IMR-90 (cell line): Measurements from ENCODE around the gene AMPD3. TPM values are rescaled to one million over a fixed set of nuclear protein-coding genes. Genes with fewer than 3 reads are reported as not detected.

Experiments
- ATAC-seq: fragments of 200-7000 bp; cut with Tn5 transposase; 2 replicates; pipeline ENCODE4 v1.9.1; 2020; ENCODE audit warnings: low read depth, mild to moderate bottlenecking, moderate library complexity
- BruUV-seq: library from RNA; stranded (reverse); fragments of 400-500 nt; replicated peaks from 2 replicates; lab custom pipeline; 2021; lab: Mats Ljungman, UMichigan
- CTCF ChIA-PET: fragments of 300-600 bp; formaldehyde crosslinking; extraction: SDS; loops from one replicate; lab custom pipeline; 2021; ENCODE audit warnings: antibody characterized with exemption; lab: Yijun Ruan, JAX
- POLR2A ChIA-PET: fragments of 300-600 bp; sonication (Branson Sonifier 250); formaldehyde crosslinking; loops from one replicate; lab custom pipeline; 2022; ENCODE audit warnings: antibody characterized with exemption; ENCODE audit not compliant: unreplicated experiment; lab: Charles Lee
- DNase-seq: peaks from one replicate; pipeline ENCODE4 v3.0.0; 2013
- H2AFZ ChIP-seq: replicated peaks from 2 replicates; pipeline ENCODE3; 2013; ENCODE audit warnings: low read length, mild to moderate bottlenecking; ENCODE audit not compliant: poor library complexity
- H2AK5ac ChIP-seq: 2 replicates; pipeline ENCODE4 v1.6.1; 2013; ENCODE audit warnings: low read depth, low read length, inconsistent platforms
- H2AK9ac ChIP-seq: replicated peaks from 2 replicates; pipeline ENCODE3; 2013; ENCODE audit warnings: mild to moderate bottlenecking, low read depth, low read length, moderate library complexity; ENCODE audit not compliant: poor library complexity
- H2BK120ac ChIP-seq: 2 replicates; pipeline ENCODE4 v1.6.1; 2013; ENCODE audit warnings: low read depth, low read length, inconsistent platforms
- H2BK15ac ChIP-seq: 3 replicates; pipeline ENCODE4 v1.6.1; 2013; ENCODE audit warnings: low read depth, low read length, inconsistent platforms
- H2BK20ac ChIP-seq: 2 replicates; pipeline ENCODE4 v1.6.1; 2013; ENCODE audit warnings: low read depth, mild to moderate bottlenecking, inconsistent platforms, low read length, moderate library complexity
- H2BK5ac ChIP-seq: 2 replicates; pipeline ENCODE4 v1.6.1; 2013; ENCODE audit warnings: mild to moderate bottlenecking, low read depth, low read length, inconsistent platforms; ENCODE audit not compliant: poor library complexity, severe bottlenecking
- H3K14ac ChIP-seq: replicated peaks from 2 replicates; pipeline ENCODE4 v1.6.1; 2013; ENCODE audit warnings: low read depth, low read length, inconsistent platforms
- H3K18ac ChIP-seq: 2 replicates; pipeline ENCODE4 v1.6.1; 2013; ENCODE audit warnings: low read depth, low read length, control low read depth
- H3K23ac ChIP-seq: 2 replicates; pipeline ENCODE4 v1.6.1; 2013; ENCODE audit warnings: low read depth, low read length, inconsistent platforms
- H3K27ac ChIP-seq: 2 replicates; pipeline ENCODE4 v1.5.1; 2013; ENCODE audit warnings: mild to moderate bottlenecking, control low read depth, low read length; ENCODE audit not compliant: insufficient read depth
- H3K27me3 ChIP-seq: 2 replicates; pipeline ENCODE4 v1.6.1; 2013; ENCODE audit warnings: low read length; ENCODE audit not compliant: control insufficient read depth, insufficient read depth
- H3K36me3 ChIP-seq: 2 replicates; pipeline ENCODE4 v1.6.1; 2013; ENCODE audit warnings: low read length, mixed read lengths; ENCODE audit not compliant: control insufficient read depth, insufficient read depth
- H3K4ac ChIP-seq: 2 replicates; pipeline ENCODE4 v1.6.1; 2013; ENCODE audit warnings: low read depth, low read length, inconsistent platforms
- H3K4me1 ChIP-seq: 2 replicates; pipeline ENCODE4 v1.6.1; 2013; ENCODE audit warnings: low read length, mixed read lengths; ENCODE audit not compliant: control insufficient read depth, insufficient read depth
- H3K4me2 ChIP-seq: 2 replicates; pipeline ENCODE4 v1.6.1; 2013; ENCODE audit warnings: low read depth, mild to moderate bottlenecking, control low read depth, low read length, moderate library complexity
- H3K4me3 ChIP-seq: 2 replicates; pipeline ENCODE4 v1.5.1; 2013; ENCODE audit warnings: low read depth, mild to moderate bottlenecking, control low read depth, low read length, moderate library complexity; ENCODE audit not compliant: insufficient read depth
- H3K56ac ChIP-seq: 2 replicates; pipeline ENCODE4 v1.6.1; 2013; ENCODE audit warnings: low read length, inconsistent platforms; ENCODE audit not compliant: insufficient read depth; ENCODE audit errors: extremely low read depth
- H3K79me1 ChIP-seq, 2 experiments: 2 replicates each; pipeline ENCODE4 v1.6.1; 2013; ENCODE audit warnings: low read length in 2 of 2, inconsistent platforms in 1 of 2, low read depth in 1 of 2
- H3K9ac ChIP-seq: 2 replicates; pipeline ENCODE4 v1.6.1; 2013; ENCODE audit warnings: low read depth, low read length, control low read depth
- H3K9me1 ChIP-seq: 2 replicates; pipeline ENCODE4 v1.6.1; 2013; ENCODE audit warnings: low read length, inconsistent platforms; ENCODE audit not compliant: insufficient read depth
- H3K9me3 ChIP-seq: 2 replicates; pipeline ENCODE4 v1.6.1; 2013; ENCODE audit warnings: low read length; ENCODE audit not compliant: control insufficient read depth, insufficient read depth
- H4K20me1 ChIP-seq: 2 replicates; pipeline ENCODE4 v1.6.1; 2013; ENCODE audit warnings: low read length, inconsistent platforms; ENCODE audit not compliant: insufficient read depth
- H4K5ac ChIP-seq: 2 replicates; pipeline ENCODE4 v1.6.1; 2013; ENCODE audit warnings: mild to moderate bottlenecking, low read depth, low read length, control low read depth
- H4K8ac ChIP-seq, 2 experiments: 2 replicates each; pipeline ENCODE4 v1.6.1; 2013; ENCODE audit warnings: low read depth in 2 of 2, low read length in 2 of 2, control low read depth in 1 of 2, inconsistent platforms in 1 of 2
- H4K91ac ChIP-seq: 2 replicates; pipeline ENCODE4 v1.6.1; 2013; ENCODE audit warnings: low read depth, low read length, inconsistent platforms; ENCODE audit not compliant: insufficient read depth
- BHLHE40 ChIP-seq: fragments of 150-350 bp; IDR thresholded peaks from 2 replicates; pipeline ENCODE4 v1.6.1; 2016; ENCODE audit warnings: mild to moderate bottlenecking, low read depth, low read length
- CEBPB ChIP-seq: IDR thresholded peaks from 2 replicates; pipeline ENCODE4 v1.6.1; 2012; ENCODE audit warnings: low read depth, low read length, improper control_type of control experiment
- CHD1 ChIP-seq: IDR thresholded peaks from 2 replicates; pipeline ENCODE4 v1.6.1; 2012; ENCODE audit warnings: low read depth, low read length, improper control_type of control experiment
- CTCF ChIP-seq: conservative IDR thresholded peaks from 2 replicates; pipeline ENCODE4 v1.5.1; 2012; ENCODE audit warnings: mild to moderate bottlenecking, low read depth, low read length, improper control_type of control experiment
- ELK1 ChIP-seq: fragments of 150-350 bp; IDR thresholded peaks from 2 replicates; pipeline ENCODE4 v1.6.1; 2016; ENCODE audit warnings: low read depth, mild to moderate bottlenecking, low read length, moderate library complexity, borderline replicate concordance
- FOS ChIP-seq: fragments of 150-350 bp; IDR thresholded peaks from 2 replicates; pipeline ENCODE4 v1.6.1; 2016; ENCODE audit warnings: low read depth, low read length
- MAFK ChIP-seq: IDR thresholded peaks from 2 replicates; pipeline ENCODE4 v1.6.1; 2012; ENCODE audit warnings: low read depth, low read length, improper control_type of control experiment
- MAZ ChIP-seq: IDR thresholded peaks from 2 replicates; pipeline ENCODE4 v1.6.1; 2012; ENCODE audit warnings: low read depth, mild to moderate bottlenecking, low read length, improper control_type of control experiment, moderate library complexity, borderline replicate concordance
- MXI1 ChIP-seq: IDR thresholded peaks from 2 replicates; pipeline ENCODE4 v1.6.1; 2012; ENCODE audit warnings: low read depth, mild to moderate bottlenecking, low read length, moderate library complexity, borderline replicate concordance
- NFE2L2 ChIP-seq: fragments of 150-350 bp; IDR thresholded peaks from 2 replicates; pipeline ENCODE4 v1.6.1; 2016; ENCODE audit warnings: low read depth, mild to moderate bottlenecking, low read length
- POLR2A ChIP-seq: IDR thresholded peaks from 2 replicates; pipeline ENCODE4 v1.6.1; 2012; ENCODE audit warnings: mild to moderate bottlenecking, low read depth, low read length
- RAD21 ChIP-seq: IDR thresholded peaks from 2 replicates; pipeline ENCODE4 v1.6.1; 2012; ENCODE audit warnings: low read length, improper control_type of control experiment
- RCOR1 ChIP-seq: IDR thresholded peaks from 2 replicates; pipeline ENCODE4 v1.6.1; 2012; ENCODE audit warnings: mild to moderate bottlenecking, low read length, improper control_type of control experiment; ENCODE audit not compliant: insufficient replicate concordance
- RFX5 ChIP-seq: IDR thresholded peaks from 2 replicates; pipeline ENCODE4 v1.8.0; 2012; ENCODE audit warnings: low read depth, mild to moderate bottlenecking, low read length, moderate library complexity
- SMC3 ChIP-seq: fragments of 150-350 bp; IDR thresholded peaks from 2 replicates; pipeline ENCODE4 v1.6.1; 2016; ENCODE audit warnings: low read depth, mild to moderate bottlenecking, antibody characterized with exemption, low read length, moderate library complexity
- USF2 ChIP-seq: fragments of 150-350 bp; IDR thresholded peaks from 2 replicates; pipeline ENCODE4 v1.6.1; 2017; ENCODE audit warnings: mild to moderate bottlenecking, antibody characterized with exemption, low read length, low read depth
- dilution Hi-C: fragments of 300-500 bp; cut with HindIII; formaldehyde crosslinking; loops from one replicate; pipeline ENCODE4 v1.14.3; 2018; ENCODE audit warnings: low sequenced_read_pairs; ENCODE audit not compliant: unreplicated experiment
- in situ Hi-C: fragments of 300-500 bp; cut with MboI; formaldehyde crosslinking; loops from 3 replicates; pipeline ENCODE4 v1.14.3; 2019; ENCODE audit warnings: low sequenced_read_pairs, inconsistent platforms, mixed read lengths
- intact Hi-C: fragments of 100-400 bp; cut with micrococcal nuclease; formaldehyde crosslinking; loops from 2 replicates; pipeline ENCODE4 v1.10.0; 2022
- polyA plus RNA-seq, 3 experiments: library from polyadenylated mRNA; depleted of rRNA; stranded (reverse); fragments of >200 nt; gene quantifications; 2 replicates each; pipeline ENCODE4 v1.2.3, GENCODE V29; 2012; ENCODE audit warnings: low replicate concordance in 1 of 3
- total RNA-seq: library from RNA; depleted of rRNA; stranded (reverse); fragments of >200 nt; gene quantifications from 2 replicates; pipeline ENCODE4 v1.2.3, GENCODE V29; 2012

Gene AMPD3
- total and polyA plus RNA-seq, 2 of the 4 experiments (the other 2 are of a cell fraction), result 8.6 to 12.1 TPM

GRCh38 chr11:10518123-10518522, 63.1 kb downstream of the AMPD3 start:
- H4K5ac ChIP-seq, result no peak overlapping the region
- no peak overlapping the region for H2BK15ac ChIP-seq
- intact Hi-C loops, result no loop called here
- H3K4me2 ChIP-seq, result no peak overlapping the region
- dilution Hi-C loops, result loop anchor here (25.0 kb wide), 1 partner anchor 219 kb away; no protein-coding TSS in a partner anchor
- peak; percentile 25 for DNase-seq
- no peak overlapping the region for H2AFZ ChIP-seq
- POLR2A ChIA-PET, result no interaction called here
- CTCF ChIA-PET, result interaction anchor here (1.0 kb wide), 1 partner anchor 23 kb away, joined by 3 read pairs; the partner anchor contains the start of gene RNF141
- no peak overlapping the region for H2AK9ac ChIP-seq
- H3K56ac ChIP-seq, result no peak overlapping the region
- H4K8ac ChIP-seq, result no peak overlapping the region
- H3K18ac ChIP-seq, result no peak overlapping the region
- no peak for TF ChIP-seq CEBPB
- TF ChIP-seq RFX5, result no peak
- TF ChIP-seq RCOR1, result no peak
- no peak for TF ChIP-seq RAD21
- TF ChIP-seq POLR2A, result no peak
- no peak for TF ChIP-seq NFE2L2
- TF ChIP-seq MAZ, result no peak
- no peak for TF ChIP-seq MXI1
- no peak for TF ChIP-seq CTCF
- TF ChIP-seq BHLHE40, result no peak
- no peak for TF ChIP-seq ELK1
- no peak for TF ChIP-seq USF2
- TF ChIP-seq SMC3, result no peak
- no peak for TF ChIP-seq MAFK
- TF ChIP-seq CHD1, result no peak
- TF ChIP-seq FOS, result no peak
- no TSS peak for BruUV-seq
- no peak overlapping the region for H3K4ac ChIP-seq
- H3K9me3 ChIP-seq, result no peaks in the 10 kb centered on the region
- no peak overlapping the region for H3K4me3 ChIP-seq
- no peaks in the 10 kb centered on the region for H3K27me3 ChIP-seq
- no peak overlapping the region for H2BK5ac ChIP-seq
- H4K20me1 ChIP-seq, result no peaks in the 10 kb centered on the region
- H3K14ac ChIP-seq, result no peak overlapping the region
- H3K9me1 ChIP-seq, result 0 out of 2 replicates have a peak, but pooled peaks cover 11% of the 10 kb centered on the region
- no peak overlapping the region for H3K9ac ChIP-seq
- H3K23ac ChIP-seq, result no peak overlapping the region
- no peak overlapping the region for H2BK120ac ChIP-seq
- in situ Hi-C loops, result no loop called here
- H2BK20ac ChIP-seq, result no peak overlapping the region
- H3K4me1 ChIP-seq, result peaks cover 8% of the 10 kb centered on the region
- peak; percentile 35; the same call in 1 of the 2 replicates for ATAC-seq
- peaks cover 0 to 21% of the 10 kb centered on the region in 2 experiments; a peak in 3 of 4 replicates for H3K79me1 ChIP-seq
- no peak overlapping the region for H4K91ac ChIP-seq
- H2AK5ac ChIP-seq, result no peak overlapping the region
- H3K27ac ChIP-seq, result no peak overlapping the region
- H3K36me3 ChIP-seq, result peaks cover 12% of the 10 kb centered on the region
